ENCODE measurements around the gene MEGF11. TPM values are rescaled to one million over a fixed set of nuclear protein-coding genes. Genes with fewer than 3 reads are reported as not detected.

MEGF11 gene
- total RNA-seq, 1 experiment from 2014 or later = not detected

DNA sequence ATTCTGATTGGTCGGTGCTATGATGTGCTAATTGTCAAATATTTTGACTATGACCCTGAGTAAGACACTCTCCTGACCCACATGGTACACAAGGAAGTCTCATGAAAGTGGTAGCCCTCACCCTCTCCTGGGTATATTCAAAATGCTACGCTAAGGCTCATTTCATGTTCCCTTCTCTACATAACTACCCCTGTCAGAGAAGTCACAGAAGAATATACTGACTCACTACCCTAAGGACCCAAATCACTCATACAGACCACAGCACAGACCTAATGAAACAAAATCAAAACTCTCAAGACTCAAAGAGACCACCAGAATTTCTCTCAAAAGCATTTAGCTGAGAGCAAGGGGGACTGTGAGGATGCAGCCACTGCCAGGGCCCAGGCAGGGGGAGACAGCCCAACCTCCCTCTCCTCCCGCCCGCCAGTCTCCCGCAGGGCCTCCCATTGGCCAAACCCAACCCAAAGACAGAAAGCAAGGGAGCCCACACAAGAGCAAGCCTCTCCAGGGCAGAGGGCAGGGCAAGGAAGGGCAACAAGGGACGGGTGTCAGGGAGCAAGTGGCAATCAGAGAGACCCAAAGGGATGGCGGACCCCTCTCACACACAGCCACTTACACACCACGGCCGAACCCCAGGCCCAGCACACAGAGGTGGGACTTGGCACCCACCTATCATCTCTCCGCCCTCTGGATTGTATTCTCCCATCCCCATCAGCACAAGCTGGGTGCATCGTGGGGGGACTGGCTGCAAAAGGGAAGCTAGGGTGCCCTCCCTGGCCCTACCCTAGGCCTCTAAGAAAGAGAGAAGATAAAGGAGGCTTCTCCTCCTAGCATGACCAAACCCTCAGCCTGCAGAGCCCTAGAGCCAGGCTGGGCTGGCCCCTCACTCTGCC lies 41.6 kb downstream of the MEGF11 start:
- no peaks in the 10 kb centered on the region for H3K9me2 ChIP-seq (replicated peaks; ENCODE audit: low read length)
- peaks cover 12% of the 10 kb centered on the region; the same call in 1 of the 2 replicates for H3K27me3 ChIP-seq (ENCODE audit: low read length)
- H2AFZ ChIP-seq (ENCODE audit: low read length) = no peak overlapping the region
- no peaks in the 10 kb centered on the region for H3F3A ChIP-seq (ENCODE audit: low read length, unreplicated experiment)
- no peak overlapping the region for H3K27ac ChIP-seq (ENCODE audit: low read length)
- H3K4me2 ChIP-seq (ENCODE audit: low read length) = no peak overlapping the region
- no peak overlapping the region for H3K4me3 ChIP-seq (ENCODE audit: low read length)
- H4K20me1 ChIP-seq (ENCODE audit: low read length) = no peaks in the 10 kb centered on the region
- no peaks in the 10 kb centered on the region for H3K36me3 ChIP-seq (ENCODE audit: low read depth, low read length)
- H3K9me3 ChIP-seq (ENCODE audit: low read length) = no peaks in the 10 kb centered on the region
- no peaks in the 10 kb centered on the region for H3K4me1 ChIP-seq (ENCODE audit: insufficient read depth, low read length)
- H3K79me2 ChIP-seq (ENCODE audit: low read length) = no peaks in the 10 kb centered on the region
- TF ChIP-seq CTCF (conservative IDR thresholded peaks at IDR 0.05; ENCODE audit: low read depth, low read length) = no peak
- no peak for TF ChIP-seq EZH2 (IDR thresholded peaks at IDR 0.05; ENCODE audit: low read length, unreplicated experiment)
- ATAC-seq = no peak
- no peak for DNase-seq
- CTCF ChIA-PET = interaction anchor here (0.7 kb wide), 1 partner anchor 1865 kb away, joined by 8 read pairs; no protein-coding TSS in a partner anchor
- BruUV-seq (replicated peaks) = no TSS peak
- POLR2A ChIA-PET (ENCODE audit: unreplicated experiment) = no interaction called here
- intact Hi-C loops (cut with micrococcal nuclease) = no loop called here
- H3K9ac ChIP-seq (ENCODE audit: low read length) = no peak overlapping the region

GRCh38 chr15:66210684-66211083 lies 42.9 kb downstream of the MEGF11 start:
- intact Hi-C loops (cut with micrococcal nuclease) = no loop called here
- H3K9me2 ChIP-seq (replicated peaks; ENCODE audit: low read length) = no peaks in the 10 kb centered on the region
- no peaks in the 10 kb centered on the region for H3F3A ChIP-seq (ENCODE audit: low read length, unreplicated experiment)
- H3K79me2 ChIP-seq (ENCODE audit: low read length) = no peaks in the 10 kb centered on the region
- peaks cover 21% of the 10 kb centered on the region; the same call in 1 of the 2 replicates for H3K27me3 ChIP-seq (ENCODE audit: low read length)
- ChIA-PET CTCF (no interaction called here), POLR2A (ENCODE audit: unreplicated experiment) (no interaction called here)
- no peaks in the 10 kb centered on the region for H3K36me3 ChIP-seq (ENCODE audit: low read depth, low read length)
- no peaks in the 10 kb centered on the region for H4K20me1 ChIP-seq (ENCODE audit: low read length)
- DNase-seq (no peak), ATAC-seq (no peak)
- H3K4me2 ChIP-seq (ENCODE audit: low read length) = no peak overlapping the region
- H2AFZ ChIP-seq (ENCODE audit: low read length) = no peak overlapping the region
- no TSS peak for BruUV-seq (replicated peaks)
- H3K9ac ChIP-seq (ENCODE audit: low read length) = no peak overlapping the region
- no peaks in the 10 kb centered on the region for H3K4me1 ChIP-seq (ENCODE audit: insufficient read depth, low read length)
- no peak for TF ChIP-seq CTCF (conservative IDR thresholded peaks at IDR 0.05; ENCODE audit: low read depth, low read length)
- no peak for TF ChIP-seq EZH2 (IDR thresholded peaks at IDR 0.05; ENCODE audit: low read length, unreplicated experiment)
- no peak for TF ChIP-seq EZH2phosphoT487 (IDR thresholded peaks at IDR 0.05; ENCODE audit: borderline replicate concordance, low read length)
- no peaks in the 10 kb centered on the region for H3K9me3 ChIP-seq (ENCODE audit: low read length)
- H3K27ac ChIP-seq (ENCODE audit: low read length) = no peak overlapping the region
- no peak overlapping the region for H3K4me3 ChIP-seq (ENCODE audit: low read length)

- no peaks in the 10 kb centered on the region for H3K9me3 ChIP-seq (ENCODE audit: low read length)
- TF ChIP-seq EZH2phosphoT487 (IDR thresholded peaks at IDR 0.05; ENCODE audit: borderline replicate concordance, low read length) (no peak), CTCF (conservative IDR thresholded peaks at IDR 0.05; ENCODE audit: low read depth, low read length) (no peak), EZH2 (IDR thresholded peaks at IDR 0.05; ENCODE audit: low read length, unreplicated experiment) (no peak)
- no peaks in the 10 kb centered on the region for H3K27me3 ChIP-seq (ENCODE audit: low read length)
- no peaks in the 10 kb centered on the region for H3K36me3 ChIP-seq (ENCODE audit: low read depth, low read length)
- H3K4me3 ChIP-seq (ENCODE audit: low read length) = no peak overlapping the region
- H3K79me2 ChIP-seq (ENCODE audit: low read length) = no peaks in the 10 kb centered on the region
- no peak overlapping the region for H3K27ac ChIP-seq (ENCODE audit: low read length)
- H3F3A ChIP-seq (ENCODE audit: low read length, unreplicated experiment) = no peaks in the 10 kb centered on the region
- DNase-seq (no peak), ATAC-seq (no peak)
- peaks cover 8% of the 10 kb centered on the region; the same call in 1 of the 2 replicates for H3K4me1 ChIP-seq (ENCODE audit: insufficient read depth, low read length)
- H3K9me2 ChIP-seq (replicated peaks; ENCODE audit: low read length) = no peaks in the 10 kb centered on the region
- no peak overlapping the region for H2AFZ ChIP-seq (ENCODE audit: low read length)
- no peaks in the 10 kb centered on the region for H4K20me1 ChIP-seq (ENCODE audit: low read length)
- H3K9ac ChIP-seq (ENCODE audit: low read length) = no peak overlapping the region
- POLR2A ChIA-PET (ENCODE audit: unreplicated experiment) = no interaction called here
- no TSS peak for BruUV-seq (replicated peaks)
- no peak overlapping the region for H3K4me2 ChIP-seq (ENCODE audit: low read length)
- intact Hi-C loops (cut with micrococcal nuclease) = no loop called here
- CTCF ChIA-PET = no interaction called here
Observed at GRCh38 chr15:66198757-66199156, 54.8 kb downstream of the MEGF11 start.
